B cell (primary cell): ENCODE results near the gene VAV2. TPM values are rescaled to one million over a fixed set of nuclear protein-coding genes. Genes with fewer than 3 reads are reported as not detected.
"Not testable (repeated sequence)": the region's sequence is repeated elsewhere in the genome, so short reads cannot be mapped to it uniquely, and the experiment has no call there.

ENCODE experiments used
- ATAC-seq: fragments of 200-7000 bp; cut with Tn5 transposase; one replicate; pipeline ENCODE4 v1.10.0; 2021; ENCODE audit warnings: low read depth, mild to moderate bottlenecking, moderate number of reproducible peaks, moderate library complexity
- CTCF ChIA-PET: fragments of 350-600 bp; sonication (Branson Sonifier 250); formaldehyde crosslinking; loops from one replicate; lab custom pipeline; 2021; ENCODE audit warnings: antibody characterized with exemption, inconsistent platforms; lab: Charles Lee
- POLR2A ChIA-PET: fragments of 350-600 bp; sonication (Branson Sonifier 250); formaldehyde crosslinking; loops from one replicate; lab custom pipeline; 2021; ENCODE audit warnings: antibody characterized with exemption; lab: Charles Lee
- DNase-seq: peaks from one replicate; pipeline ENCODE4 v3.0.0; 2013
- H2AFZ ChIP-seq: 2 replicates; pipeline ENCODE4 v1.6.1; 2012; ENCODE audit warnings: mild to moderate bottlenecking, low read depth, low read length; ENCODE audit not compliant: insufficient read depth, poor library complexity, severe bottlenecking
- H3K27ac ChIP-seq, 2 donors: 1 replicate in 1 of 2; 2 replicates in 1 of 2; pipeline ENCODE4 v1.5.1; 2012 to 2013; ENCODE audit warnings: low read length in 2 of 2, mild to moderate bottlenecking in 2 of 2, moderate library complexity in 1 of 2
- H3K27me3 ChIP-seq, 4 experiments: fragments of 200-600 bp in 1 of 4; sonication (generic) in 1 of 4; replicated peaks in 1 of 4; 1 replicate in 2 of 4; 2 replicates in 2 of 4; pipeline versions ENCODE4 v1.6.1 to v1.7.0; 2013 to 2016; ENCODE audit warnings: low read length in 3 of 4, mild to moderate bottlenecking in 2 of 4, mixed read lengths in 1 of 4, moderate library complexity in 1 of 4; ENCODE audit not compliant: insufficient read depth in 4 of 4, control insufficient read depth in 3 of 4; ENCODE audit errors: control extremely low read depth in 1 of 4
- H3K36me3 ChIP-seq, 2 experiments: replicated peaks in 1 of 2; 1 replicate in 1 of 2; 2 replicates in 1 of 2; pipeline versions ENCODE4 v1.6.1 to v1.7.1; 2013; ENCODE audit warnings: low read length in 1 of 2; ENCODE audit not compliant: insufficient read depth in 2 of 2, control insufficient read depth in 1 of 2; ENCODE audit errors: control extremely low read depth in 1 of 2, extremely low read depth in 1 of 2
- H3K4me1 ChIP-seq, 2 donors: fragments of 200-600 bp in 1 of 2; sonication (generic) in 1 of 2; 1 replicate in 1 of 2; 2 replicates in 1 of 2; pipeline versions ENCODE4 v1.5.1 to v1.6.1; 2013 to 2017; ENCODE audit warnings: low read length in 2 of 2; ENCODE audit not compliant: control insufficient read depth in 2 of 2, insufficient read depth in 2 of 2
- H3K4me2 ChIP-seq: replicated peaks from 2 replicates; pipeline ENCODE3; 2012; ENCODE audit warnings: mild to moderate bottlenecking, low read depth, low read length; ENCODE audit not compliant: poor library complexity, severe bottlenecking
- H3K4me3 ChIP-seq, 5 experiments: fragments of 200-600 bp in 1 of 5; sonication (generic) in 1 of 5; 1 replicate in 3 of 5; 2 replicates in 2 of 5; pipeline versions ENCODE4 v1.5.1 to v1.7.0; 2011 to 2016; ENCODE audit warnings: low read length in 4 of 5, mild to moderate bottlenecking in 4 of 5, low read depth in 2 of 5, control low read depth in 1 of 5, moderate library complexity in 1 of 5; ENCODE audit not compliant: insufficient read depth in 1 of 5; ENCODE audit errors: control extremely low read depth in 1 of 5, extremely low read depth in 1 of 5
- H3K79me2 ChIP-seq: fragments of 200-600 bp; sonication (generic); one replicate; pipeline ENCODE4 v1.6.0; 2016; ENCODE audit warnings: low read length; ENCODE audit not compliant: control insufficient read depth, insufficient read depth
- H3K9ac ChIP-seq: fragments of 200-600 bp; sonication (generic); 2 replicates; pipeline ENCODE4 v1.6.1; 2017; ENCODE audit warnings: mild to moderate bottlenecking, low read length, moderate library complexity
- H3K9me3 ChIP-seq, 3 donors: one replicate each; pipeline versions ENCODE4 v1.6.1 to v1.7.1; 2013; ENCODE audit warnings: low read length in 2 of 3; ENCODE audit not compliant: control insufficient read depth in 2 of 3, insufficient read depth in 1 of 3; ENCODE audit errors: control extremely low read depth in 1 of 3
- H4K20me1 ChIP-seq: 2 replicates; pipeline ENCODE4 v1.6.0; 2012; ENCODE audit warnings: mild to moderate bottlenecking, low read length; ENCODE audit not compliant: insufficient read depth, control insufficient read depth, poor library complexity, severe bottlenecking
- H3K27ac Mint-ChIP-seq: one replicate; pipeline ENCODE4 v1.8.0; 2021; ENCODE audit warnings: mixed read lengths
- H3K27me3 Mint-ChIP-seq: one replicate; pipeline ENCODE4 v1.8.0; 2021; ENCODE audit warnings: mixed read lengths
- H3K4me1 Mint-ChIP-seq: one replicate; pipeline ENCODE4 v1.8.0; 2021; ENCODE audit warnings: mixed read lengths
- H3K4me3 Mint-ChIP-seq: one replicate; pipeline ENCODE4 v1.8.0; 2021; ENCODE audit warnings: mixed read lengths
- H3K9me3 Mint-ChIP-seq: one replicate; pipeline ENCODE4 v1.8.0; 2022; ENCODE audit warnings: mixed read lengths; ENCODE audit not compliant: insufficient read depth
- EZH2 ChIP-seq: IDR thresholded peaks from 2 replicates; pipeline ENCODE4 v1.6.1; 2012; ENCODE audit warnings: borderline replicate concordance, low read depth, mild to moderate bottlenecking, moderate library complexity, low read length; ENCODE audit not compliant: insufficient read depth, poor library complexity, severe bottlenecking
- WGBS: methylation state at CpG from one replicate; pipeline ENCODE4 v1.1.5; 2013; ENCODE audit warnings: missing lambda C conversion rate; ENCODE audit not compliant: insufficient coverage; 5-methylcytosine and 5-hydroxymethylcytosine counted together
- intact Hi-C: fragments of 100-400 bp; cut with micrococcal nuclease; formaldehyde crosslinking; loops from one replicate; pipeline ENCODE4 v1.10.0; 2022
- polyA plus RNA-seq: library from polyadenylated mRNA; depleted of rRNA; stranded (reverse); fragments of >200 nt; gene quantifications from 2 replicates; pipeline ENCODE4 v1.2.3, GENCODE V29; 2012
- total RNA-seq, 2 donors: library from RNA; stranded (reverse); fragments of 120-200 nt in 1 of 2; gene quantifications; 1 replicate in 1 of 2; 2 replicates in 1 of 2; pipeline versions ENCODE4 v1.2.3 to v1.2.4, GENCODE V29; 2013 to 2022
- TF ChIP-seq, protein P1 (sequence below): fragments of 200-600 bp; IDR thresholded peaks from one replicate; pipeline ENCODE4 v1.8.0; 2022; ENCODE audit warnings: antibody characterized with exemption, mild to moderate bottlenecking

Gene VAV2
- total and polyA plus RNA-seq, 2 donors (not counting 1 experiment from before 2014, with no cell fraction given) = 34.4 to 128 TPM

DNA sequence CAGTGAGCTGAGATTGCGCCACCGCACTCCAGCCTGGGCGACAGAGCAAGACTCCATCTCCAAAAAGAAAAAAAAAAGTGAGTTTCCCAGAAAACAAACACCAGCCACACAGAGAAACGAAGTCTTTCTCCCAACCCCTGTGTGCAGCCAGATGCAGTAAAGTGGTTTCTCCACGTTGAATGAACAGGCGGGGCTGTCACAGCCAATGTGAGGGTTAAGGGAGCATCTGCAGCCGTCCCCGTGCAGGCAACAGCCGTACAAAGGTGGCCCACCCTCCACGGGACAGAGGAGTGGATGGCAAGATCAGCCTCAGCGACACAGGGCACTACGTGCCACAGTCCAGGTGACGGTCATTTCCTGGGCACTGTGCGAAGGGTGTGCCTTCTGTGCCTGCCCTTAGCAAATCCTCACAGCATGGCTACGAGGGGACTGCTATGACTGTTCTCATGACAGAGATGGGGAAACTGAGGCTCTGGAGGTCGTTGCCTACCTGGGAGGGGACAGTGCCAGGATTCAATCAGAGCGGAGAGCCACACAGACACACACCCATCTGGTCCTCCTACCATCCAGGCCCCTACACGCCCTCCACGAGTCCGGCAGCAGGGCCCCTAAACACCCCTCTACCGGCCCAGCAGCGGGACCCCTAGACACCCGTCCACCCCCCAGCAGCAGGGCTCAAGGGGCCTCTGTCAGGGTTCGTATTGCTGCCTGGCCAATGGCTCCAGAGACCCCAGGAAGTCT lies 2.3 kb downstream of the VAV2 start:
- ChIA-PET CTCF (interaction anchor here (0.6 to 2.0 kb wide), 6 partner anchors 33 to 809 kb away, joined by 3 to 9 read pairs (median 4); no protein-coding TSS in a partner anchor), POLR2A (interaction anchor here (0.6 to 3.4 kb wide), 6 partner anchors 13 to 179 kb away, joined by 3 to 19 read pairs (median 3); no protein-coding TSS in a partner anchor)
- ATAC-seq (no peak), DNase-seq (no peak)
- peaks cover 36 to 45% of the 10 kb centered on the region in 2 donors for H3K4me1 ChIP-seq
- H3K4me3 ChIP-seq = peak overlapping the region in 4 of 5 experiments; percentile 51 to 86 (median 78)
- no peak for TF ChIP-seq EZH2
- TF ChIP-seq, protein P1, sequence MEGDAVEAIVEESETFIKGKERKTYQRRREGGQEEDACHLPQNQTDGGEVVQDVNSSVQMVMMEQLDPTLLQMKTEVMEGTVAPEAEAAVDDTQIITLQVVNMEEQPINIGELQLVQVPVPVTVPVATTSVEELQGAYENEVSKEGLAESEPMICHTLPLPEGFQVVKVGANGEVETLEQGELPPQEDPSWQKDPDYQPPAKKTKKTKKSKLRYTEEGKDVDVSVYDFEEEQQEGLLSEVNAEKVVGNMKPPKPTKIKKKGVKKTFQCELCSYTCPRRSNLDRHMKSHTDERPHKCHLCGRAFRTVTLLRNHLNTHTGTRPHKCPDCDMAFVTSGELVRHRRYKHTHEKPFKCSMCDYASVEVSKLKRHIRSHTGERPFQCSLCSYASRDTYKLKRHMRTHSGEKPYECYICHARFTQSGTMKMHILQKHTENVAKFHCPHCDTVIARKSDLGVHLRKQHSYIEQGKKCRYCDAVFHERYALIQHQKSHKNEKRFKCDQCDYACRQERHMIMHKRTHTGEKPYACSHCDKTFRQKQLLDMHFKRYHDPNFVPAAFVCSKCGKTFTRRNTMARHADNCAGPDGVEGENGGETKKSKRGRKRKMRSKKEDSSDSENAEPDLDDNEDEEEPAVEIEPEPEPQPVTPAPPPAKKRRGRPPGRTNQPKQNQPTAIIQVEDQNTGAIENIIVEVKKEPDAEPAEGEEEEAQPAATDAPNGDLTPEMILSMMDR = no peak
- 82% methylated on average over 20 of the region's 24 CpGs for WGBS
- no peaks in the 10 kb centered on the region for H3K27me3 Mint-ChIP-seq
- no peak overlapping the region for H2AFZ ChIP-seq
- intact Hi-C loops = loop anchor here (5.0 kb wide), 1 partner anchor 457 kb away; the partner anchor contains the start of gene ADAMTSL2
- H3K9me3 ChIP-seq = no peaks in the 10 kb centered on the region
- peak overlapping the region; percentile 94 for H3K4me3 Mint-ChIP-seq
- peak overlapping the region; percentile 86 for H3K9ac ChIP-seq
- peaks cover 56% of the 10 kb centered on the region for H3K4me1 Mint-ChIP-seq
- no peaks in the 10 kb centered on the region for H3K36me3 ChIP-seq
- H3K27ac ChIP-seq = peak overlapping the region in 1 of 2 donors; percentile 33
- H3K27me3 ChIP-seq = no peaks in the 10 kb centered on the region
- H3K79me2 ChIP-seq = peaks cover 81% of the 10 kb centered on the region
- H3K27ac Mint-ChIP-seq = peak overlapping the region; percentile 78
- peaks cover 66% of the 10 kb centered on the region for H4K20me1 ChIP-seq
- H3K9me3 Mint-ChIP-seq = no peaks in the 10 kb centered on the region
- H3K4me2 ChIP-seq = peak overlapping the region; percentile 99

DNA sequence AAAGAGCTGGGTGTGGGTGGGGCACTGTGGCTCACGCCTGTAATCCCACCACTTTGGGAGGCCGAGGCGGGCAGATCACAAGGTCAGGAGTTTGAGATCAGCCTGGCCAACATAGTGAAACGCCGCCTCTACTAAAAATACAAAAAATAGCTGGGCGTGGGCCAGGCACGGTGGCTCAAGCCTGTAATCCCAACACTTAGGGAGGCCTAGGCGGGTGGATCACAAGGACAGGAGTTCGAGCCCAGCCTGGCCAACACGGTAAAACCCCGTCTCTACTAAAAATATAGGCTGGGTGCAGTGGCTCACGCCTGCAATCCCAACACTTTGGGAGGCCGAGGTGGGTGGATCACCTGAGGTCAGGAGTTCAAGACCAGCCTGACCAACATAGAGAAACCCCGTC lies 3.4 kb downstream of the VAV2 start:
- DNase-seq, H3K9me3 ChIP-seq, H3K27ac Mint-ChIP-seq, H3K27me3 Mint-ChIP-seq, ATAC-seq, intact Hi-C loops, H3K27ac ChIP-seq, H3K36me3 ChIP-seq, H3K4me2 ChIP-seq, H2AFZ ChIP-seq, H3K9me3 Mint-ChIP-seq, H3K9ac ChIP-seq, H3K4me3 ChIP-seq, H3K27me3 ChIP-seq: not testable (repeated sequence)
- ChIA-PET CTCF (interaction anchor here (1.1 to 1.5 kb wide), 3 partner anchors 20 to 206 kb away, joined by 3 to 5 read pairs (median 4); no protein-coding TSS in a partner anchor), POLR2A (interaction anchor here (1.1 kb wide), 1 partner anchor 12 kb away, joined by 3 read pairs; no protein-coding TSS in a partner anchor)
- WGBS = 98% methylated on average over 5 of the region's 14 CpGs
- Mint-ChIP-seq H3K4me3 (peak overlapping the region; percentile 13), H3K4me1 (peaks cover 53% of the 10 kb centered on the region)
- Histone ChIP-seq H3K79me2 (peaks cover 91% of the 10 kb centered on the region), H4K20me1 (peaks cover 77% of the 10 kb centered on the region), H3K4me1 (peaks cover 28 to 36% of the 10 kb centered on the region in 2 donors)
